ENCODE data around the gene SLC9A5.

DNA sequence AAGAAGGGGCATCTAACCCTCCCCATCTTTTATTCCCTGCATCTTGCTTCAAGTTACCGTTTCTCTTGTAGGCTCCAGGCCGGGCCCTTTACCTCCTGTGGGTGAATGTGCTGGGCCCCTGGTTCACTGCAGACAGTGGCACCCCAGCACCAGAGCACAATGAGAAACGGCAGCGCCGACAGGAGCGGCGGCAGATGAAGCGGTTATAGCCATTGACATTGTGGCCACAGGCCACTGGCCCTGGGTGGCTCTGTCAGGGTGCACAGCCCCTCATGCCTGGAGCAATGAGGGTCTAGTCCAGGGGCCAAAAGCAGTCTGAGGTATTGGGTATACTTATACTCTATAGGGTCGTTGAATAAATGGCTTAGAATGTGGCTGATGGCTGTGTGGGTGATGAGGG lies 19.9 kb upstream of the SLC9A5 start:
- no peak for TF ChIP-seq CREM (CRISPR knock-in tag; IDR thresholded peaks at IDR 0.05)
- TF ChIP-seq ZNF263 (CRISPR knock-in tag; IDR thresholded peaks at IDR 0.05; ENCODE audit: low read depth) = no peak
- TF ChIP-seq TEAD4 (CRISPR knock-in tag; IDR thresholded peaks at IDR 0.05) = no peak
- TF ChIP-seq, protein P1, sequence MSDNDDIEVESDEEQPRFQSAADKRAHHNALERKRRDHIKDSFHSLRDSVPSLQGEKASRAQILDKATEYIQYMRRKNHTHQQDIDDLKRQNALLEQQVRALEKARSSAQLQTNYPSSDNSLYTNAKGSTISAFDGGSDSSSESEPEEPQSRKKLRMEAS (CRISPR knock-in tag; IDR thresholded peaks at IDR 0.05) = no peak
- no peak for TF ChIP-seq TP53 (CRISPR knock-in tag; IDR thresholded peaks at IDR 0.05)
- TF ChIP-seq, protein P2, sequence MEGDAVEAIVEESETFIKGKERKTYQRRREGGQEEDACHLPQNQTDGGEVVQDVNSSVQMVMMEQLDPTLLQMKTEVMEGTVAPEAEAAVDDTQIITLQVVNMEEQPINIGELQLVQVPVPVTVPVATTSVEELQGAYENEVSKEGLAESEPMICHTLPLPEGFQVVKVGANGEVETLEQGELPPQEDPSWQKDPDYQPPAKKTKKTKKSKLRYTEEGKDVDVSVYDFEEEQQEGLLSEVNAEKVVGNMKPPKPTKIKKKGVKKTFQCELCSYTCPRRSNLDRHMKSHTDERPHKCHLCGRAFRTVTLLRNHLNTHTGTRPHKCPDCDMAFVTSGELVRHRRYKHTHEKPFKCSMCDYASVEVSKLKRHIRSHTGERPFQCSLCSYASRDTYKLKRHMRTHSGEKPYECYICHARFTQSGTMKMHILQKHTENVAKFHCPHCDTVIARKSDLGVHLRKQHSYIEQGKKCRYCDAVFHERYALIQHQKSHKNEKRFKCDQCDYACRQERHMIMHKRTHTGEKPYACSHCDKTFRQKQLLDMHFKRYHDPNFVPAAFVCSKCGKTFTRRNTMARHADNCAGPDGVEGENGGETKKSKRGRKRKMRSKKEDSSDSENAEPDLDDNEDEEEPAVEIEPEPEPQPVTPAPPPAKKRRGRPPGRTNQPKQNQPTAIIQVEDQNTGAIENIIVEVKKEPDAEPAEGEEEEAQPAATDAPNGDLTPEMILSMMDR (IDR thresholded peaks at IDR 0.05) = no peak
- TF ChIP-seq ZNF121 (CRISPR knock-in tag; IDR thresholded peaks at IDR 0.05) = no peak
- TF ChIP-seq, protein P3, sequence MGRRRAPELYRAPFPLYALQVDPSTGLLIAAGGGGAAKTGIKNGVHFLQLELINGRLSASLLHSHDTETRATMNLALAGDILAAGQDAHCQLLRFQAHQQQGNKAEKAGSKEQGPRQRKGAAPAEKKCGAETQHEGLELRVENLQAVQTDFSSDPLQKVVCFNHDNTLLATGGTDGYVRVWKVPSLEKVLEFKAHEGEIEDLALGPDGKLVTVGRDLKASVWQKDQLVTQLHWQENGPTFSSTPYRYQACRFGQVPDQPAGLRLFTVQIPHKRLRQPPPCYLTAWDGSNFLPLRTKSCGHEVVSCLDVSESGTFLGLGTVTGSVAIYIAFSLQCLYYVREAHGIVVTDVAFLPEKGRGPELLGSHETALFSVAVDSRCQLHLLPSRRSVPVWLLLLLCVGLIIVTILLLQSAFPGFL (CRISPR knock-in tag; IDR thresholded peaks at IDR 0.05; ENCODE audit: borderline replicate concordance) = no peak
- TF ChIP-seq, protein P4, sequence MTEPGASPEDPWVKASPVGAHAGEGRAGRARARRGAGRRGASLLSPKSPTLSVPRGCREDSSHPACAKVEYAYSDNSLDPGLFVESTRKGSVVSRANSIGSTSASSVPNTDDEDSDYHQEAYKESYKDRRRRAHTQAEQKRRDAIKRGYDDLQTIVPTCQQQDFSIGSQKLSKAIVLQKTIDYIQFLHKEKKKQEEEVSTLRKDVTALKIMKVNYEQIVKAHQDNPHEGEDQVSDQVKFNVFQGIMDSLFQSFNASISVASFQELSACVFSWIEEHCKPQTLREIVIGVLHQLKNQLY (CRISPR knock-in tag; IDR thresholded peaks at IDR 0.05) = no peak
- TF ChIP-seq, protein P5, sequence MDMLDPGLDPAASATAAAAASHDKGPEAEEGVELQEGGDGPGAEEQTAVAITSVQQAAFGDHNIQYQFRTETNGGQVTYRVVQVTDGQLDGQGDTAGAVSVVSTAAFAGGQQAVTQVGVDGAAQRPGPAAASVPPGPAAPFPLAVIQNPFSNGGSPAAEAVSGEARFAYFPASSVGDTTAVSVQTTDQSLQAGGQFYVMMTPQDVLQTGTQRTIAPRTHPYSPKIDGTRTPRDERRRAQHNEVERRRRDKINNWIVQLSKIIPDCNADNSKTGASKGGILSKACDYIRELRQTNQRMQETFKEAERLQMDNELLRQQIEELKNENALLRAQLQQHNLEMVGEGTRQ (CRISPR knock-in tag; IDR thresholded peaks at IDR 0.05) = no peak

All from WTC11 (cell line).